ENCODE results near the gene SLC2A13. TPM values are rescaled to one million over a fixed set of nuclear protein-coding genes. Genes with fewer than 3 reads are reported as not detected.

SLC2A13 gene
- total RNA-seq, 4 donors from 2014 or later: 1.4 to 2.8 (median 2.3) TPM

- Histone ChIP-seq H3K4me3 (no peak overlapping the region), H3K27ac (no peak overlapping the region), H3K9me3 (no peaks in the 10 kb centered on the region), H3K36me3 (no peaks in the 10 kb centered on the region), H3K27me3 (no peaks in the 10 kb centered on the region), H3K4me1 (no peaks in the 10 kb centered on the region)
- DNase-seq: no peak
- no peak for TF ChIP-seq POLR2A (IDR thresholded peaks at IDR 0.05)
- intact Hi-C loops (cut with DNase I; ENCODE audit: low total_unique reads) (no loop called here), in situ Hi-C loops (cut with MboI; ENCODE audit: low sequenced_read_pairs in 4 of 4) (no loop called here)
- ATAC-seq: no peak
Observed at GRCh38 chr12:40142001-40142744, 36.3 kb upstream of the SLC2A13 start.

- intact Hi-C loops (cut with DNase I; ENCODE audit: low total_unique reads): no loop called here
- Histone ChIP-seq H3K36me3 (no peaks in the 10 kb centered on the region), H3K9me3 (no peaks in the 10 kb centered on the region), H3K4me3 (no peak overlapping the region), H3K27me3 (no peaks in the 10 kb centered on the region), H3K27ac (no peak overlapping the region), H3K4me1 (no peaks in the 10 kb centered on the region)
- DNase-seq (no peak), ATAC-seq (no peak)
- no peak for TF ChIP-seq POLR2A (IDR thresholded peaks at IDR 0.05)
- TF ChIP-seq, protein P1, sequence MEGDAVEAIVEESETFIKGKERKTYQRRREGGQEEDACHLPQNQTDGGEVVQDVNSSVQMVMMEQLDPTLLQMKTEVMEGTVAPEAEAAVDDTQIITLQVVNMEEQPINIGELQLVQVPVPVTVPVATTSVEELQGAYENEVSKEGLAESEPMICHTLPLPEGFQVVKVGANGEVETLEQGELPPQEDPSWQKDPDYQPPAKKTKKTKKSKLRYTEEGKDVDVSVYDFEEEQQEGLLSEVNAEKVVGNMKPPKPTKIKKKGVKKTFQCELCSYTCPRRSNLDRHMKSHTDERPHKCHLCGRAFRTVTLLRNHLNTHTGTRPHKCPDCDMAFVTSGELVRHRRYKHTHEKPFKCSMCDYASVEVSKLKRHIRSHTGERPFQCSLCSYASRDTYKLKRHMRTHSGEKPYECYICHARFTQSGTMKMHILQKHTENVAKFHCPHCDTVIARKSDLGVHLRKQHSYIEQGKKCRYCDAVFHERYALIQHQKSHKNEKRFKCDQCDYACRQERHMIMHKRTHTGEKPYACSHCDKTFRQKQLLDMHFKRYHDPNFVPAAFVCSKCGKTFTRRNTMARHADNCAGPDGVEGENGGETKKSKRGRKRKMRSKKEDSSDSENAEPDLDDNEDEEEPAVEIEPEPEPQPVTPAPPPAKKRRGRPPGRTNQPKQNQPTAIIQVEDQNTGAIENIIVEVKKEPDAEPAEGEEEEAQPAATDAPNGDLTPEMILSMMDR (IDR thresholded peaks at IDR 0.05 in 4 of 5, conservative IDR thresholded peaks at IDR 0.05 in 1 of 5): no peak
- in situ Hi-C loops (cut with MboI; ENCODE audit: low sequenced_read_pairs in 4 of 4): no loop called here
Observed at GRCh38 chr12:40138526-40138925, 32.6 kb upstream of the SLC2A13 start.

GRCh38 chr12:40137252-40137651 is 31.4 kb upstream of the SLC2A13 start:
- H3K27ac ChIP-seq: no peak overlapping the region
- no peaks in the 10 kb centered on the region for H3K9me3 ChIP-seq
- TF ChIP-seq POLR2A (IDR thresholded peaks at IDR 0.05): no peak
- TF ChIP-seq, protein P1 (IDR thresholded peaks at IDR 0.05 in 4 of 5, conservative IDR thresholded peaks at IDR 0.05 in 1 of 5): no peak
- H3K27me3 ChIP-seq: no peaks in the 10 kb centered on the region
- intact Hi-C loops (cut with DNase I; ENCODE audit: low total_unique reads) (no loop called here), in situ Hi-C loops (cut with MboI; ENCODE audit: low sequenced_read_pairs in 4 of 4) (no loop called here)
- no peak for ATAC-seq
- no peak overlapping the region for H3K4me3 ChIP-seq
- H3K4me1 ChIP-seq: no peaks in the 10 kb centered on the region
- DNase-seq: no peak
- H3K36me3 ChIP-seq: no peaks in the 10 kb centered on the region

DNA sequence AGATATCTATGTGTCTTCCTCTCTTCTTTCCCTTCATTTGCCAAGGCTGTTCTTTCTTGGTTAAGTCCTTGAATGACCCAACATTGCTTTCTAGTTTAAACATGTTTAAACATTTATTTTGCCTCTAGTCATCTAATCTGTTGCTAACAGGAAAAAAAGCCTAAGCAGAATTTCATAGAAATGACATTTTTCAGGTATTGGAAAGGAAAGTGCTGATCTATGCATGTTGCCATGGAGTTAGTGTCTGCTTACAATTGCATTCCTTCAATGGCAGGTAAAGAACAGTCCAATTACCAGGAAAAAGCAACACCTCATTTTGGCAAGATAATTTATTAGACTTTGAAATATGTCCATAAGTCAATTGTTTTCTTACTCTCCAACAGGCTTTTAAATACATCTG is 21.5 kb upstream of the SLC2A13 start:
- intact Hi-C loops (cut with DNase I; ENCODE audit: low total_unique reads) (no loop called here), in situ Hi-C loops (cut with MboI; ENCODE audit: low sequenced_read_pairs in 4 of 4) (no loop called here)
- TF ChIP-seq, protein P1 (IDR thresholded peaks at IDR 0.05 in 4 of 5, conservative IDR thresholded peaks at IDR 0.05 in 1 of 5): no peak
- no peak for TF ChIP-seq POLR2A (IDR thresholded peaks at IDR 0.05)
- no peaks in the 10 kb centered on the region for H3K9me3 ChIP-seq
- DNase-seq: no peak
- no peaks in the 10 kb centered on the region for H3K4me1 ChIP-seq
- H3K27ac ChIP-seq: no peak overlapping the region
- no peaks in the 10 kb centered on the region for H3K36me3 ChIP-seq
- ATAC-seq: no peak
- no peak overlapping the region for H3K4me3 ChIP-seq
- no peaks in the 10 kb centered on the region for H3K27me3 ChIP-seq

DNA sequence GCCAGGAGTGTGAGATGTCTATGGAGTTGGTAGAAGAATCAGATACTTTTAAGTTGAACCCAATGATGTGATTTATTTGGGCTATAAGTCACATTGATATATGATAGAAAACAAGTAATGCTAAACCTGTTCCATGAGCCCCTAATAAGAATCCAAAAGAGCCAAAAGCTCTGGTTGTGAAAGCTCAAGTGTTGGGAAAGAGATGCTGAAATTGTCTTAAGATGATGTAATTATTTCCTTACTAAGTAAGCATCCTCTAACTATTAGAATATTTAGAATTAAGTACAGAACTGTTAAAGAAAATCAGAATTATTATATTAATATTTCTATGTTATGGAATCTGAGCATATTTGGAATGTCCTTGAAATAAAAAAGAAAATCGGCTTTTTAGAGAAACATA is 17.6 kb upstream of the SLC2A13 start:
- intact Hi-C loops (cut with DNase I; ENCODE audit: low total_unique reads): no loop called here
- in situ Hi-C loops (cut with MboI; ENCODE audit: low sequenced_read_pairs in 4 of 4): loop anchor here (25.0 kb wide), 2 partner anchors 111 to 361 kb away; no protein-coding TSS in a partner anchor
- Histone ChIP-seq H3K27me3 (no peaks in the 10 kb centered on the region), H3K27ac (no peak overlapping the region), H3K9me3 (no peaks in the 10 kb centered on the region), H3K4me3 (no peak overlapping the region), H3K4me1 (no peaks in the 10 kb centered on the region), H3K36me3 (no peaks in the 10 kb centered on the region)
- DNase-seq (no peak), ATAC-seq (no peak)
- TF ChIP-seq, protein P1 (IDR thresholded peaks at IDR 0.05 in 4 of 5, conservative IDR thresholded peaks at IDR 0.05 in 1 of 5): no peak
- no peak for TF ChIP-seq POLR2A (IDR thresholded peaks at IDR 0.05)
